Measurements from ENCODE around the gene ST7.
A peak's percentile ranks its signal among the peaks of the same experiment; 100 is the strongest.
"Not testable (repeated sequence)": the region's sequence is repeated elsewhere in the genome, so short reads cannot be mapped to it uniquely, and the experiment has no call there.

ST7 gene

DNA sequence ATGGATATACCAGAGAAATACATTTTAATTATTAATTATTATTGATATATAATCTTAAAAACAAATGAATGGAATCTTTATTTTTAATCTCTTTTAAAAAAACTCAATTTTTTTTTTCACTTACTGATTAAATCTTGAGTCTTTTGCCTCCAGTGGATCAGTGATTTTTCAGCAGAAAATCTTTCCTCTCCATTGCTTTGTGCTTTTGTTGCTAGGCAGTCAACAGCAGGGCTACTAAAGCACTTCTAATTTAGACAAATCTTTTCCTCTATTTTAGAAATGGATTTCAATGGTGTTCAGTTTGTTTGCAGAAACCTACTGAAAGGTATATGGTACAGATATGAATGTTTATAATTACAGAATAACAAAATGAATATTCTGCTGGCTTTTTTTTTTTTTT lies 143.6 kb downstream of the ST7 start:
- DNase-seq (ENCODE audit: low read depth): no peak

DNA sequence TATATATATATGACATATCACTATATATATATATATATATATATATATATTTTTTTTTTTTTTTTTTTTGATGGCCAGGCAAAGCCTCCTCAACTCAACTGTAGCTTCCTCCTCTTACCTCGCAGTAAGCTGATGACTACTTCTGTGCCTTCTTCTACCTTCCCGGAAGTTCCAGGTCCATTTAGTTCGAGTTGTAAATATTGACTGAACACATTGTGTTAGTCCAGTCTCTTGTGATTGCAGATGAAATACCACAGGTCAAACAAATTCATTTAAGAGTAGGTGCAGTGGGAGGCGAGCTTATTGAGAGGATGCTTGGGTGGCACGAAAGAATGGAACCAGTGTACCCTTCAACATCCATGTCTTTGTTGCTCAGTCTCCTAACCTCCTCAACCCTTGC lies 144.6 kb downstream of the ST7 start:
- no peak for DNase-seq (ENCODE audit: low read depth)

DNA sequence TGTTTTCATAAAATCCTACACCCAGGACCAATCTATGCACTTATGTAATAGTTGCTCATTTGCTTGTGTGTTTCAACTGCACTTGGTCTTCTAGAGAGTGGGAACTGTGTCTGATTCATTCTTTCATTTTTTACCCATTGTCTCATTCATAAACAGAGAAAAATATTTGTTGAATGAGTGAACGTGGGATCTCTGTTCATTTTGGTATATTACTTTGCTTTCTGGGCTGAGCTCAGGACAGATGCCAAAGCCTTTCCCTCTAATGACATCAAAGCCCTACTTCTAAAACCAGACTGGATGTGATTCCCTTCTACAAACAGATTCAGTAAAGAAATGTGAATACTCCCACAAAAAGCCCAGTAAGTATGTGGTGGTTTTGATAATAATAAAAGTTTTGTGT lies 145.2 kb downstream of the ST7 start:
- DNase-seq (ENCODE audit: low read depth): no peak

DNA sequence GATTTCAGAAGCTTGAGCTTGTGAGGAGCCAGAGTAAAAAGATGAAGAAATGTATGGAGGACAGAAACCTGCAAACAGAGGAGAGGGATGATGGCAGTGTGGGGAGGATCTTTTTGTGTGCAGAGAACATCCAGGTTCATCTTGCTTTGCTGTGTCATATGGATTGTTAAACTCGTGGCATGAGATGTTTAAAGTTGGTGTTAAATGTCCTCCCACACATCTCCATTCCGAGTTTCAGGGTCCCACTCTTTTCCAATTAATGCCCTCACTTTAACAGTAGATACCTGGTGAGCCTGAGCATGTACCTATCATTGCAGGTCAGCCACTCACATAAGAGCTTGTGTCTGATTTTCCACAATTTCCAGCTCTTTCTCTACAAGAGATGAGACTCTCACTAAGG lies 147.7 kb downstream of the ST7 start:
- no peak for DNase-seq (ENCODE audit: low read depth)

DNA sequence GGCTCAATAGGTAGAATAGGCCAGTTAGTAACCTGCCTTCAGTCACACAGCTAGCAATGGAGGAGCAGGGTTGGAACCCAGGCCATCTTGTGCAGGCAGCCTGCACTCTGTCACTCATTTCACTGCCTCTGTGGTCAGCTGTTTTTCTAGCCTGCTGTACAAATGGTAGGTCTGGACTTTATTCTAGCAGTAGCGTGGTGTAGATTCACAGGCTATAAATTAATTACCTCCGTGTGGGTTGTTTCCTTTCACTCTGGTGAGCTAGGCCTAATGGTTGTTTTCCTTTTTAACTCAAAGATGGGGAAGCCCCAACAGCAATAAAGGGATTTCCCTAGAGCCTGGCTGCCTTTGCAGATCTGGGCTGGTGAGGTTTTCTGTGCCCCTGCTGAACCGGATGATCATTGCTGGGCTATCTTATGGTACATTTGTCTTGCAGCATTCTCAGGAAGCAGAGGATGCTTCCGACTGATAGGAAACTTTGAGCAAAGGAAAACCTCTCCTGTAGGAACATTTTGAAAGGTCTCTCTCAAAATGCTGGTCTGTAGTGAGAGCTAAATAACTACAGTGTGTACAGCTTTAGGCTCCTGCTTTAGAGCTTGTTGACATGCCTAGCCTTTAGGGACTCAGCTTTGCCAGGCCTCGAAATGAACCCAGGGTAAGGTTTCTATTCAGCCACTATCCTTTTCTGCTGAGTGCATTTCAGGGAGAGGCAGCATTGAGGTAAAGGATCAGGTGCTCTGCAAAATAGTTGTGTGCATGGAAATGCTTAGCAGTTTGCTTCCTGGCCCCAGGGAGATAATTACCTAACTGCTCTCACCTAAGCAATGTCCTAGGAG lies 157.4 kb downstream of the ST7 start:
- DNase-seq (ENCODE audit: low read depth): peak; percentile 8

DNA sequence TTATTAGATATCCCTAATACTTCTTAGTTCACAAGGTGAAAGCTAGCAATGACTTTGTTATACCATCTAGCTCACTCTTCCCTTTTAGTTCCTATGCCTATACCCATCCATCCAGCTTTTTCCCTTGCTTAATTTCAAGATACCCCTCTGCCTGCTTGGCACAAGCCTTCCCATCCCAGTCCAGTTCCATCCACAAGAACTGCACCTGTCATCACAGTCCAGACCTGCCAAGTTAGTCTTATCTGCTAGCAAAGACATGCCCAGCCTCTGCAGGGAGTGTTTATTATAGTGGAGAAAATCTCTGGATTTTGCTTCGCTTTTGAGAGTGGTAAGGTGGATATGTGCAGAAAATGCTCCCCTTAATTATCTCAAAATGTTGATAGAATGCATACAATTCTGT lies 158.2 kb downstream of the ST7 start:
- DNase-seq (ENCODE audit: low read depth): no peak

DNA sequence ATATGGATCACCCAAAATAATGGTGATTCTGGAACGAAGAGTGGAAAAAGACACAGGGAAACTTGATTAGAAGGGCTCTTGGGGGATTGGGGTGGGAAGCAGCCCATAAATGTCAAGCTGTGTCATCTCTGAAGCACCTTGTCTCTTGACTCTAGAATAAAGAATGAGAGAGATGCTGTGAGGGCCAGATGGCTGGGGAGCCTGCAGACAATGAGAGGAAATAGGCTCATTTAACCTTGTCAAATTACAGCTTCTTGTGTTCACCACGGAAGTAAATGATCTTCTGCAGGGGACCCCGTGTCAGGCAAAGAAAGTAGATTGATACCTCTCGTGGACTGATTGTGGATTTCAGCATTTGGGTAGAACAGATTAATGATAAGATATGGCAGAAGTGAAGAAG lies 159.3 kb downstream of the ST7 start:
- no peak for DNase-seq (ENCODE audit: low read depth)

DNA sequence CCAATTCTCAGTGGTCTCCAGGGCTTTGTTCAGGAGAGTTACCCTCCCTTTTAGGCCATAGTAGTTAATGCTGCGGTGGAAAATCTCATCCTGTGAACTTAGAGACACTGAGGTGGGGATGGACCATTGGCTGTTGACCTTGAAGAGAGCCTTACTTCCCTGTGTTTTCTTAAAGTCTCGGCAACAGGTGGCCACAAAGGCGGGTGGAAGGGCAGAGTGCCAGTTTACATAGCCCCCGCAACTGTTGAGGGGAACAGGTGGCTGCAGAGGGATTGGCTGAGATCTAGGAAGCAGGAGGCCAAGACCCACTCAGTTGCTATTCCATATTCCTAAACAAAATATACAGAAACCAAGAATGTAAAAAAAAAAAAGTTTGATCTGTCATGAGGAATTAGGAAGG lies 160.6 kb downstream of the ST7 start:
- no peak for DNase-seq (ENCODE audit: low read depth)

DNA sequence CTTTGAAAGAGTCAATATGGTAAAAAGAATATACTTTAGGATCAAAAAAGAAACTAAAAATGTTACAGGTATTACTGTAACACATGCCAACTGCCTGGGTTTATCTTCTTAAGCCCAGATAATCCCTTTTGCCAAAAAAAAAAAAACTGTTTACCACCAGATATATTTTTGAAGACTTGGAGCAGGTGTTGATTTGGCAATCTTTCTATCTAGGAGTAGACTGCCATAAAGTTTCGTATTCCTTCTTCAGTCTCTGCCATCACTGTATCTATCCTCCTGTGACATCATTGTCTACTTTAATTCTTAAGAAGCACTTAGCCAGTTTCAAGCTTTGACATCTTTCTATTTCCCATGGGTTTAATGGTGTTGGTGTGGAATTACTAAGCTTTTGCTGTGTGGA lies 161.0 kb downstream of the ST7 start:
- no peak for DNase-seq (ENCODE audit: low read depth)

DNA sequence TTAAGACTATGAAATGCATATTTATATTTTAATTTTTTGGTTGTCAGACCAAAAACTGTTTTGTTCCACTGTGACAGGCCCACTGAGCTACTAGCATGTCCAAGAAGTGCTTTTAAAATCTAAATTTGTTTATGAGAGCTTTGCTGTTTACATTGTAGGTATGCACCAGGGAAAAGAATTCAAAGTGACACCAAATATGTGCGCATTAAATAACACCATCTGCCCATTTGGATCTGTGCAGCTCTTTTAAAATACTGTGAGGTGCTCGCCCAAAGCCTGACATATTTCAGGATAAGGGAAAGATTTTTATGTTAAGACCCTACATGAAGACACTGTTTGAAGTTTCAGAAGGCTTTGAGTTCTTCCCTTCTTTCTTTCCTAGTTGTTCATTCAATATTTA lies 162.9 kb downstream of the ST7 start:
- no peak for DNase-seq (ENCODE audit: low read depth)

DNA sequence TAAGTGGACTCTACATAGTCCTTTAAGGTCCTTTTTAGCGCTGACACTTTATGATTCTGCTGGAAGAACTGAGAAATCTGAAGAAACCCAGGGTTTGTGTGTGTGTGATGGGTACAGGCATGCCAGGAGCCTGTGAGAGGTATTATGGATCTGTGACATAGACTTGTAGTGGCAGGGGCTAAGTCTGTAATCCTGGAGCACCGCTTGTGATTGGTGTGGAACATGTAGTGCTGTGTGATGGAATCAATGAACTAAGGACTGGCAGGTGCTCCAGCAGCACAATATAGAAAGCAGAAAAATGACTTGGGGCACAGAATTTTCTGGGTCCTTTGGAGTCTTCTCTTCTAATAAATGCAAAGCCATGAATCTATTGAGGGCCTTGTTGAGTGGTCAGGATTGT lies 163.9 kb downstream of the ST7 start:
- DNase-seq (ENCODE audit: low read depth): no peak

DNA sequence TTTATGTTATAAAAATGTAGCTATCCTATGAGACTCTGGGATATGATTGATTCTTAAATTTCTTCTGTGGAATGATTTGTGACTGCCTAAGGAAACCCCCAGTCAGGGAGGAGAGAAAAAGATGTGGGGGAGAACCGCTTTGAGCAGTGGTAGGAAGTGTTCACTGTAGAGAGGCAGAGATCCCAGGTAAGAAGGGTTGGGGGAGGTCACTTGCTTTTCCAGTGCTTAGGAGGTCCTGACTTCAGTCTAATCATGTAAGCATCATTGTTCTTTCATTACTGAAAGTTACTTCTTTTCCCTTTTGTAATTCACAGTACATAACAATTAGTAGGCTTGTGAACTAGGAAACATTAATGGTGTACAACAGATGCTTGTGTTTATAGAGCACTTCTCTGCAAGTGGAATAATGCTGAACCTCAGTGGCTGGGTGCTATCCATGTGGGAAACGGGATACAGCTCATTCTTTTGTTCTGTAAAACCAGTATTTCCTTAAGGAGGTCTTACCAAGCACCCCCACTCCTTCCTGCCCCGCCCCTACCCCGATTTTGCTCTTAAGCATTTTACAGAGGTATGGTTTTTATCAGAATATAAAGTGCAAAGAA lies 165.4 kb downstream of the ST7 start:
- DNase-seq (ENCODE audit: low read depth): no peak

DNA sequence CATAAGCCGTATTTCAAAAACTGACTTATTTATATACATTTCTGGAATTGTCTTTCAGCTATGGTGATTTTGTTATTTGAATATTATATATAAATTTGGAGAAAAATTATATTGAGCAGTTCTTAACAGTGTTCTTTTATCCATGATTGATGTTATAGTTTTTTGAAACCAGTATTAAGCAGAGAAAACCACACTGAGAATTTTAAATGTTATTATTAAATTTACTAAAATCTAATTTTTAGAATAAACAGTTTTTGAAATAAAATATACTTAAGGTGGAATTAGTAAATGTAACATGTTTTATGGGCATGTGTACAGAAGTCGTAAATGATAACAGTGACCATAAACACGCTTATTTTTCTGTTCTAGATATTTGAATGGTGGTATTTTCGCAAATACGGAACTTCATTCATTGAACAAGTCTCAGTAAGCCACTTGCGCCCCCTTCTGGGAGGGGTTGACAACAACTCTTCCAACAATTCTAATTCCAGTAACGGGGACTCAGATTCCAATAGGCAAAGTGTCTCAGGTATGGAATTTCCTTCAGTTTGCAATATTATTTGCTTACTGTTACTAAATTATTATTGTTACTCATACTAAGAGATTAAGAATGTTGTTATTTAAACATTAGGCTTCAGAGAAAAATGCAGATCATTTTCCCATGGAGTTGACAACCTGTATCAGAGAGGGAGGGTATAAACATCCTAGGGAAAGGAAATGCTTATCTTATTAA lies 166.1 kb downstream of the ST7 start:
- peak; percentile 59 for DNase-seq (ENCODE audit: low read depth)

DNA sequence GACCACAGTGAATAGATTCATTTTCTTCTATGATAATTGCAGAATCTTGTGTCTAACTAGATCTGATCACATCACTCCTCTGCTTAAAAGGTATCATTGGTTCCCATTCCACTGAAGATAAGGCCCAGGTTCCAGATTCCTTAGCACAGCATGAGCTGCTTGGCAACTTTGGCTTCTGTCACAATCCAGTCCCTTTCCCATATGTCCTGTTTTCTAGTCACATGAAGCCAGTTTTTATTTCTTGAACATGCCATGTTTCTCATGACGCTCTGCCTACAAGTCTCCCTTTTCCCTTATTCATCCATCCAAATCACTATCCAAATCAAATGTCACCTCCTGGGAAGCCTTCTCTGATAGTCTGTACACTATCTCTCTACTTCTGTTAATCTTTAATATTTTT lies 167.0 kb downstream of the ST7 start:
- not testable (repeated sequence) for DNase-seq (ENCODE audit: low read depth)

DNA sequence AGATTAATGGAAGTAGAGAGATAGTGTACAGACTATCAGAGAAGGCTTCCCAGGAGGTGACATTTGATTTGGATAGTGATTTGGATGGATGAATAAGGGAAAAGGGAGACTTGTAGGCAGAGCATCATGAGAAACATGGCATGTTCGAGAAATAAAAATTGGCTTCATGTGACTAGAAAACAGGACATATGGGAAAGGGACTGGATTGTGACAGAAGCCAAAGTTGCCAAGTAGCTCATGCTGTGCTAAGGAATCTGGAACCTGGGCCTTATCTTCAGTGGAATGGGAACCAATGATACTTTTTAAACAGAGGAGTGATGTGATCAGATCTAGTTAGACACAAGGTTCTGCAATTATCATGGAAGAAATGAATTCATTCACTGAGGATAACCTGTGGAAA lies 168.7 kb downstream of the ST7 start:
- DNase-seq (ENCODE audit: low read depth): not testable (repeated sequence)

DNA sequence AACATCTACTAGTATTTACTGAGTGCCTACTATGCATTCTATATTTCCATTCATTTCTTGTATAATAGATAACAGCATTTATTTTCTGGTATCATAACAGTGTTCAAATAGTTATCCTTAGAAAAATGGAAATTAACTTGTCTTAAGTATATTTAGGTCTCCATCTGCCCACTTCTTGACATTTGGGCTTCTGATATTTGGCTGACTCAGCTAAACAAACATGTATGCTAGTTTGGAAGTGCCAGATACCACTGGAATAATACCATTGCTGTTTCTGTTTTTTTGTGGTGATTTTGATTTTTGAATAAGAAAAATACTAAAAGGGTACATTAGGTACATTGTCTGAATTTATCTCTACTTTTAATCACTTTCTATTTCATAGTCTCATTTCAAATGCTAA lies 169.2 kb downstream of the ST7 start:
- DNase-seq (ENCODE audit: low read depth): no peak

DNA sequence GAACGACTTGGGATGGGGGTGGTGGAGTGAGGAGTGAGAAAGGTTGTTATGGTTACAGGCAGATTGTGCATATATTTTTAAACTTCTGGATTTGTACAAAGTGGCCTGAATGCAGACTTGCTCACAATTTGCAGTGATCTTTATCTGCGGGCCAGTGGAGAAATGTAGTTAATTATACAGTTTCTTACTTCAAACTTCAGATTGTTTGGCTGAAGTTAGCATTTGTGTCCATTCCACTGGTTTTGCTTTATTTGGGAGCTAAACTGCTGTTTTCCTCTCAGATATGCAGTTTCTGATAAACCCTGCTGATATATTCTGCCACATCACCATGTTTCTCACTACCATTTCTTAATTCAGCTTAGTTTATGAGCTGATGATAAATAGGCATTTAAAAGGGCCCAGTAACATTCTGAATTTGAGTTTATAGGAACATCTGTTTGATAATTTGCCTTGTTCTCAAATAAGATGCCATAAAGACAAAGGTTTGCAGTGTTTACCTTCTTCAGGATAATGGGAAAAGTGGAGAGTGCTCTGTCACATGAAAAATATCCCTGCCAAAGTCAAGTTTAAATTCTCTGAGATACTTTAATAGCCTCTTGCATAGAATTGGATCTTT lies 170.1 kb downstream of the ST7 start:
- no peak for DNase-seq (ENCODE audit: low read depth)

DNA sequence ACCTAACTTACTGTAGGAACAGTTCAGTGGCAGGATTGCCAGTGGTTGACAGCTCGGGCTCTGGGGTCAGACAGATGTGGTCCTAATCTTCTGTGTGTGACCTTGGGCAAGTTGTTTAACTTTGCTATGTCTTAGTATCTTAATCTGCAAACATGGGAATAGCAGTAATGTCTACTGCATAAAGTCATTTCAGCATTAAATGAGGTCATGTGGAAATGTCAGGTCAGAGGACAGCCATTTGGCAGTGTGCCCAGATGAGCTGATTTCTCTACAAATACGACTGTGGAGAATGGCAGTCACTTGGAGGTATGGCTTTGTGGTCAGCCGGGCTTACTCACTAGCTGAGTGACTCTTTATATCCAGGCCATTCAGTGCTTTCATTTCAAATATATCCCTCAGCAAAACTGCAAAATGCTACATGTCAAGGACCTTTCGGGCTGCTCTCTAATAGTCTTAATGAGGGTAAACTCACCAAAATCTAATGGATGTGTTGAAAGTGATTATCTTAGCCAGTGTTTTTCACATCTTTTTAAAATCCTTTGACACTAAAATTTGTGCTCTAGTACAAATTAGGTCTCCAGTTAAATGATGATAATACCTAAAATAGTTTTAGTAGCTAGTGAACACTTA lies 171.4 kb downstream of the ST7 start:
- peak; percentile 36 for DNase-seq (ENCODE audit: low read depth)

DNA sequence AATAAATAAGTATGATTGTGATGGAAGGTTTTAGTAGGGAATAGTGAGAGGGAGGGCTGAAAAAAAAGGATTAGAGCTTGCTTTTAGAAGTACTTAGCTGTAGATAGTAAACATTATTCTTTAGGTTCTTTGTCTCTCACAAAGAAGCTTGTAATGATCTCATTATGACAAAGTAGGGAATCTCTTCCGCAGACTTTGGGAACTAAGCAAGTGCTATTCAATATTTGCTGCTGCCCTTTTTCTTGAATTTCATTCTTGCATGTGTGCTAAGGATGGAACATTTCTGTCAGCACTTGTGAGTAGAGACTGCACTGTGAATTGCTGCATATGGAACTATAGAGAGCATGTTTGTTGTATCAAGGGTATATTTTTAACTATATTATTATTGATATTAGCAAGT lies 173.4 kb downstream of the ST7 start:
- DNase-seq (ENCODE audit: low read depth): no peak

DNA sequence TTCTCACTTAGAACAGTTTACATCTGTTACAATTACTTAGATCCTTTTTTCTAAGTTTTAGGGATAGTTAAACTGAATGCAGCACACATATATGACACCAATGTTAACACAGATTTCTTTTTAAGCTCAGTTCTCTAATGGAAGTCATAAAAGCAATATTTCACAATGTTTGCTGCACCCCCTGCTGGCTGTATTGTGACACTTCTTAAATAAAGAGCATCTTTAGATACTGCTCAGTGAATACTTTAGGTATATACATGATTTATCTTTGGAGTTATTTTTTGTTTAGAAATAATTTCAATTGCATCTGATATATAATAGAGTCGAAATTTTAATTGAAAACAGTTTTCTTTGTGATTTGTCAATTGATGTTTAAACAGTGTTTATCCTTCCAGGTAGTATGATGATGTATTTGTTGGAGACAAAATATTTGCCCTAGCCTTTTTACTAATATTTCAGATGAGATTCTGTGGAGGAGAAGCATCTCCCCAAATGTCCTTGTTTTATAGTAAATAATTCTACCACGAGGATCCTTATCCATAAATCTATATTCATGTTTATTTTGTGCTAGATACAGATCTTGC lies 174.4 kb downstream of the ST7 start:
- peak; percentile 27 for DNase-seq (ENCODE audit: low read depth)

DNA sequence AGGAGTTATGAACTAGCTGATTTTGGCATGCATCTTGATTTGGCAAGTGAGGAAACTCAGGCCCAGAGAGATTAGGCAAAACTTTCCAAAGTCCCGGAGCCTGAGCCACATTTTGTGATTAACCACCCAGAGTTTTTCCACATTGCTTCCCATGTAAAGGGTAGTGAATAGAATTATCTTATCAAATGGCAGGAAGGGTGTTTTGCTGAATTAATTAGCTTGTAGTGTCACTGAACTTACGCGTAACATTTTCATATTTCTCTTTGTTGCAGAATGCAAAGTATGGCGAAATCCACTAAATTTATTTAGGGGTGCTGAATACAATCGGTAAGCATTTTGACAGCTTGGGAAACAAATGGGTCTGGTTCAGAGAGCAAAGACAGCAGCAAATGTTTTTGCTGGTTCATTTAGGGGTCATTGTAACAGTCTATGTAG lies 176.2 kb downstream of the ST7 start:
- no peak for DNase-seq (ENCODE audit: low read depth)

DNA sequence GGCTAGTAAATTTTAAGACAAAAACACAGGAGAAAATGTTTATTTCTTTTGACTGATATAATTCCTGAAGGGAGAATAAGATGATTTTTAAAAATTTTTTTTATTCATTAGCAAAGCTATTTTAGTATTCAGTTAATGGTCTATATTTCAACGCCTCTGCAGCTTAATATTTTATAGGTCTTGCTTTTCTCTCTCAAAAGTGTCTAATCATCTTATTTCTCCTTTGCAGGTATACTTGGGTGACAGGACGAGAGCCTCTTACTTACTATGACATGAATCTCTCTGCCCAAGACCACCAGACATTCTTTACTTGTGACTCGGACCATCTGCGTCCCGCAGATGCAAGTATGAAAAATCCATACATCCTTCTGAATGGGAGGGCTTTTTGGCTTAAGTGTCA lies 177.0 kb downstream of the ST7 start:
- no peak for DNase-seq (ENCODE audit: low read depth)
